HL-60 (cell line): ENCODE measurements around the gene ARL6IP6.

Experiments used
- CTCF ChIP-seq: IDR thresholded peaks from one replicate; pipeline ENCODE4 v1.5.1; 2011; ENCODE audit warnings: low read length, control low read depth, inconsistent platforms; ENCODE audit not compliant: insufficient read depth
- GABPA ChIP-seq: IDR thresholded peaks from 2 replicates; pipeline ENCODE4 v1.6.1; 2012; ENCODE audit warnings: low read depth
- POLR2AphosphoS5 ChIP-seq: IDR thresholded peaks from 2 replicates; pipeline ENCODE4 v1.6.1; 2012; ENCODE audit warnings: low read depth
- REST ChIP-seq: IDR thresholded peaks from 2 replicates; pipeline ENCODE4 v1.6.1; 2012; ENCODE audit warnings: low read depth; ENCODE audit not compliant: insufficient replicate concordance
- SPI1 ChIP-seq: IDR thresholded peaks from 2 replicates; pipeline ENCODE4 v1.6.1; 2012; ENCODE audit warnings: low read depth, mild to moderate bottlenecking, borderline replicate concordance

DNA sequence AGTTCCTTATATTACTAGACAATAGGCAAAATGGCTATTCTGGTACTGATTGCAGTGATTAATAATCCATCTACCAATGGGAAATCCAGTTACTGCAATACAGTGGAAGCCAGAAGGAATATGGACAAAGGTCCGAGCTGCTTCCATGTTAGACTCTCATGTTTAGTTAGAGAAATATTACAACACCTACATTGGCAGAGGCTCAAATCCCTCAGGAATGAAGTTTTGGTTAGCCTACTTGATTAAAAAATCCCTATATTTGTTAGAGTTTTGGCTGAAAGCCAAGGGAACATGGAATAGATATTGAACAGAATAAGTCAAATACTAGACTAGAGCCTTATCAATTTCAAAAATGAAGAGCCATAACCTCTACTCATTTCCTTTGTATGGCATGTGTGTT lies 48.5 kb downstream of the ARL6IP6 start:
- TF ChIP-seq CTCF (no peak), POLR2AphosphoS5 (no peak), REST (no peak), GABPA (no peak), SPI1 (no peak)
